Stomach (tissue), 9 donors: ENCODE measurements around the gene CPSF6. TPM values are rescaled to one million over a fixed set of nuclear protein-coding genes. Genes with fewer than 3 reads are reported as not detected.

Experiments used
- DNase-seq, 2 donors: peaks; one replicate each; pipeline versions ENCODE4 v3.0.0 to v3.0.0-alpha.2; 2013 to 2019
- H3K27ac ChIP-seq, 5 donors: fragments of 200-600 bp in 4 of 5; sonication (generic) in 4 of 5; one replicate each; pipeline ENCODE4 v1.5.1; 2013 to 2019; ENCODE audit warnings: mild to moderate bottlenecking in 1 of 5, moderate library complexity in 1 of 5
- H3K27me3 ChIP-seq, 3 donors: fragments of 200-600 bp; sonication (generic); one replicate each; pipeline ENCODE4 v1.5.1; 2017 to 2019; ENCODE audit warnings: mixed run types in 1 of 3
- H3K36me3 ChIP-seq, 4 donors: fragments of 200-600 bp; sonication (generic); 1 replicate in 3 of 4; 2 replicates in 1 of 4; pipeline ENCODE4 v1.5.1; 2016 to 2019
- H3K4me1 ChIP-seq, 4 donors: fragments of 200-600 bp; sonication (generic); one replicate each; pipeline ENCODE4 v1.5.1; 2016 to 2019
- H3K4me3 ChIP-seq, 4 donors: fragments of 200-600 bp; sonication (generic) in 3 of 4; one replicate each; pipeline ENCODE4 v1.5.1; 2016 to 2019; ENCODE audit warnings: mild to moderate bottlenecking in 1 of 4
- H3K9me3 ChIP-seq, 4 donors: fragments of 200-600 bp; sonication (generic); one replicate each; pipeline ENCODE4 v1.5.1; 2016 to 2019
- EP300 ChIP-seq: sonication (generic); formaldehyde crosslinking; IDR thresholded peaks from one replicate; pipeline ENCODE4 v1.6.1; 2017; ENCODE audit warnings: antibody characterized with exemption
- POLR2A ChIP-seq, 4 donors: fragments of 450-650 bp; IDR thresholded peaks; one replicate each; pipeline ENCODE4 v1.6.1; 2016; ENCODE audit warnings: antibody characterized with exemption in 4 of 4, control low read depth in 2 of 4, mild to moderate bottlenecking in 1 of 4, moderate library complexity in 1 of 4
- POLR2AphosphoS5 ChIP-seq, 3 donors: sonication (generic); formaldehyde crosslinking; IDR thresholded peaks; one replicate each; pipeline ENCODE4 v1.6.1; 2016; ENCODE audit warnings: antibody characterized with exemption in 3 of 3
- WGBS, 5 donors: extraction: QIAGEN DNeasy Blood & Tissue Kit in 3 of 5; methylation state at CpG; one replicate each; pipeline versions ENCODE4 v1.1.5 to v1.1.7; 2013 to 2018; 5-methylcytosine and 5-hydroxymethylcytosine counted together
- intact Hi-C: fragments of 100-400 bp; cut with DNase I; formaldehyde crosslinking; loops from one replicate; pipeline ENCODE4 v1.15.1; 2023; ENCODE audit warnings: low total_unique reads
- polyA plus RNA-seq, 3 donors: library from polyadenylated mRNA; stranded (reverse); fragments of 200-250 nt; gene quantifications; one replicate each; pipeline ENCODE4 v1.2.3, GENCODE V29; 2013
- total RNA-seq, 5 donors: library from RNA; depleted of rRNA; stranded (reverse); fragments of >200 nt; gene quantifications; one replicate each; pipeline versions ENCODE4 v1.1.0 to v1.2.3, GENCODE V29; 2014 to 2016
- TF ChIP-seq, protein P1 (sequence below), 7 experiments: fragments of 450-650 bp in 4 of 7; fragments of 200-600 bp in 3 of 7; sonication (generic) in 3 of 7; IDR thresholded peaks; one replicate each; pipeline ENCODE4 v1.5.1; 2016 to 2019; ENCODE audit warnings: antibody characterized with exemption in 7 of 7, control low read depth in 2 of 7, mild to moderate bottlenecking in 1 of 7
- donor health status: healthy with polysubstance abuse.
- donor health status: Bipolar disorder and iron deficiency.
- donor health status: healthy.

CPSF6 gene
- total and polyA plus RNA-seq, 8 donors: 14.9 to 113 (median 41.4) TPM

DNA sequence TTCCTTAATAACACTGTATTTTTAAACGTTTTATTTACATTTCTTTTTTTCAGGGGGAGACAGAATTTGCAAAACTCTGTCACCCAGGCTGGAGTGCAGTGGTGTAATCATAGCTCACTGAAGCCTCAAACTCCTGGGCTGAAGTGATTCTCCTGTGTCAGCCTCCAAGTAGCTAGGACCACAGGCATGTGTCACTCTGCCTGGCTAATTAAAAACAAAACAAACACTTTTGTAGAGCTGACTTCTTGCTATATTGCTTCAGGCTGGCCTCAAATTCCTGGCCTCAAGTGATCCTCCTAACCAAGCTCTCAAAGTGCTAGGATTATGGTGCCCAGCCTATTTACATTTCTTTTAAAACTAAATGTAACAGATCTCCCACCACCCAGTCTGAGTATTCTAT, 12.7 kb downstream of the CPSF6 start:
- H3K27ac ChIP-seq: no peak overlapping the region
- peaks cover 3 to 24% (median 23%) of the 10 kb centered on the region in 4 donors for H3K36me3 ChIP-seq
- TF ChIP-seq EP300: no peak
- TF ChIP-seq, protein P1, sequence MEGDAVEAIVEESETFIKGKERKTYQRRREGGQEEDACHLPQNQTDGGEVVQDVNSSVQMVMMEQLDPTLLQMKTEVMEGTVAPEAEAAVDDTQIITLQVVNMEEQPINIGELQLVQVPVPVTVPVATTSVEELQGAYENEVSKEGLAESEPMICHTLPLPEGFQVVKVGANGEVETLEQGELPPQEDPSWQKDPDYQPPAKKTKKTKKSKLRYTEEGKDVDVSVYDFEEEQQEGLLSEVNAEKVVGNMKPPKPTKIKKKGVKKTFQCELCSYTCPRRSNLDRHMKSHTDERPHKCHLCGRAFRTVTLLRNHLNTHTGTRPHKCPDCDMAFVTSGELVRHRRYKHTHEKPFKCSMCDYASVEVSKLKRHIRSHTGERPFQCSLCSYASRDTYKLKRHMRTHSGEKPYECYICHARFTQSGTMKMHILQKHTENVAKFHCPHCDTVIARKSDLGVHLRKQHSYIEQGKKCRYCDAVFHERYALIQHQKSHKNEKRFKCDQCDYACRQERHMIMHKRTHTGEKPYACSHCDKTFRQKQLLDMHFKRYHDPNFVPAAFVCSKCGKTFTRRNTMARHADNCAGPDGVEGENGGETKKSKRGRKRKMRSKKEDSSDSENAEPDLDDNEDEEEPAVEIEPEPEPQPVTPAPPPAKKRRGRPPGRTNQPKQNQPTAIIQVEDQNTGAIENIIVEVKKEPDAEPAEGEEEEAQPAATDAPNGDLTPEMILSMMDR (IDR thresholded peaks at IDR 0.05): no peak
- no peak for TF ChIP-seq POLR2A (IDR thresholded peaks at IDR 0.05)
- no peak for TF ChIP-seq POLR2AphosphoS5 (IDR thresholded peaks at IDR 0.05)
- WGBS, 5 donors: 6 to 13% (median 11%) methylated on average over 1 of the region's 1 CpG
- no peak for DNase-seq
- H3K27me3 ChIP-seq: no peaks in the 10 kb centered on the region
- H3K4me1 ChIP-seq: peaks cover 2 to 66% (median 25%) of the 10 kb centered on the region in 4 donors
- no peak overlapping the region for H3K4me3 ChIP-seq
- H3K9me3 ChIP-seq: no peaks in the 10 kb centered on the region
- intact Hi-C loops: loop anchor here (10.0 kb wide), 1 partner anchor 97 kb away; no protein-coding TSS in a partner anchor

DNA sequence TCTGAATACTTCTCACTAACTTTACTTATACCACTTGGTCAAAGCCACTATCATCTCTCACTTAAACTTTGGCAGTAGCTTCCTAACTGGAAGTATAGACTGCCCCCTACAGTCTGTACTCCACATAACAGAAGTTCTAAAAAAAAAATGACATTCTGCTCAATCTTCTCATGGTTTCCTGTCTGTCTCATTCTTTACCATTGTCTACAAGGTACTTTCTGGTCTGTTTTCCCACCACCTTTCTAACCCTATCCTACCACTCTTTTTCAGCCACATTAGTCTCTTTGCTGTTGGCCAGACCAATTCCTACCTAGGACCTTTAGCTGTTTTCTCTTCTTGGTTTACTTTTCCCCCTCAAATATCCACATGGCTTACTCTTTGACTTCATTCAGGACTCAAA, 14.7 kb downstream of the CPSF6 start:
- Histone ChIP-seq H3K27ac (no peak overlapping the region), H3K9me3 (no peaks in the 10 kb centered on the region), H3K27me3 (no peaks in the 10 kb centered on the region), H3K4me1 (peaks cover 0 to 49% (median 15%) of the 10 kb centered on the region in 4 donors), H3K36me3 (peaks cover 21 to 44% (median 43%) of the 10 kb centered on the region in 4 donors), H3K4me3 (no peak overlapping the region)
- peak in 1 of 2 donors; percentile 60 for DNase-seq
- TF ChIP-seq POLR2AphosphoS5 (IDR thresholded peaks at IDR 0.05): no peak
- TF ChIP-seq, protein P1 (IDR thresholded peaks at IDR 0.05): peak in 5 of 7 experiments; percentile 13 to 67 (median 54)
- intact Hi-C loops: loop anchor here (10.0 kb wide), 1 partner anchor 99 kb away; no protein-coding TSS in a partner anchor

DNA sequence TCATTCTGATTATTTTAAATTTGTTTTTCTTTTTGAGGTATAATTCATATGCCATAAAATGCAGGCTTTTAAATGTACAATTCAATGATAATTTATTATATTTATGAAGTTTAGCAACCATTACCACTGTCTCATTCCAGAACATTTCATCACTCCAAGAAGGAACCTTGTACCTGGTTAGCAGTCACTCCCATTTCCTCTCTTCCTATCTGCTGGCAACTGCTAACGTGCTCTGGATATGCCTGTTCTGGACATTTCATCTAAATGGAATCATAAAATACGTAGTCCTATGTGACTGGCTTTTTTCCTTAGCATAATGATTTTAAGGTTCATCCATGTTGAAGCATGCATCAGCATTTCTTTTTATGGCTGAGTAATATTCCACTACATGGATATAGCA, 15.5 kb downstream of the CPSF6 start:
- no peaks in the 10 kb centered on the region for H3K27me3 ChIP-seq
- WGBS, 5 donors: 85 to 96% (median 95%) methylated on average over 2 of the region's 2 CpGs
- DNase-seq: no peak
- TF ChIP-seq, protein P1 (IDR thresholded peaks at IDR 0.05): no peak
- no peak for TF ChIP-seq EP300
- TF ChIP-seq POLR2AphosphoS5 (IDR thresholded peaks at IDR 0.05): no peak
- TF ChIP-seq POLR2A (IDR thresholded peaks at IDR 0.05): no peak
- H3K27ac ChIP-seq: no peak overlapping the region
- peaks cover 23 to 52% (median 51%) of the 10 kb centered on the region in 4 donors for H3K36me3 ChIP-seq
- no peaks in the 10 kb centered on the region for H3K9me3 ChIP-seq
- intact Hi-C loops: loop anchor here (10.0 kb wide), 1 partner anchor 100 kb away; no protein-coding TSS in a partner anchor
- H3K4me3 ChIP-seq: no peak overlapping the region
- peaks cover 0 to 41% (median 11%) of the 10 kb centered on the region in 4 donors for H3K4me1 ChIP-seq

DNA sequence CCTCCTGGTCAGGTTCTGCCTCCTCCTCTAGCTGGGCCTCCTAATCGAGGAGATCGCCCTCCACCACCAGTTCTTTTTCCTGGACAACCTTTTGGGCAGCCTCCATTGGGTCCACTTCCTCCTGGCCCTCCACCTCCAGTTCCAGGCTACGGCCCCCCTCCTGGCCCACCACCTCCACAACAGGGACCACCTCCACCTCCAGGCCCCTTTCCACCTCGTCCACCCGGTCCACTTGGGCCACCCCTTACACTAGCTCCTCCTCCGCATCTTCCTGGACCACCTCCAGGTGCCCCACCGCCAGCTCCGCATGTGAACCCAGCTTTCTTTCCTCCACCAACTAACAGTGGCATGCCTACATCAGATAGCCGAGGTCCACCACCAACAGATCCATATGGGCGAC, 19.3 kb downstream of the CPSF6 start:
- intact Hi-C loops: loop anchor here (10.0 kb wide), 1 partner anchor 104 kb away; no protein-coding TSS in a partner anchor
- peaks cover 40 to 90% (median 89%) of the 10 kb centered on the region in 4 donors for H3K36me3 ChIP-seq

More for the DNA sequence above, 19.3 kb downstream of the CPSF6 start:
- WGBS, 5 donors: 93 to 96% (median 94%) methylated on average over 10 of the region's 10 CpGs
- H3K27ac ChIP-seq: no peak overlapping the region
- peaks cover 0 to 9% (median 3%) of the 10 kb centered on the region in 4 donors for H3K4me1 ChIP-seq
- no peaks in the 10 kb centered on the region for H3K9me3 ChIP-seq
- no peak overlapping the region for H3K4me3 ChIP-seq
- no peak for TF ChIP-seq POLR2AphosphoS5 (IDR thresholded peaks at IDR 0.05)
- no peak for TF ChIP-seq POLR2A (IDR thresholded peaks at IDR 0.05)
- TF ChIP-seq, protein P1 (IDR thresholded peaks at IDR 0.05): no peak
- TF ChIP-seq EP300: no peak
- no peaks in the 10 kb centered on the region for H3K27me3 ChIP-seq
- no peak for DNase-seq
